HUES64 (cell line): ENCODE data around the gene OSBPL10.
"Not testable (repeated sequence)": the region's sequence is repeated elsewhere in the genome, so short reads cannot be mapped to it uniquely, and the experiment has no call there.

ENCODE experiments used
- H3K27ac ChIP-seq: 2 replicates; pipeline ENCODE4 v1.7.0; 2013; ENCODE audit warnings: low read depth, low read length, inconsistent platforms
- H3K27me3 ChIP-seq: 2 replicates; pipeline ENCODE4 v1.6.1; 2013; ENCODE audit warnings: mild to moderate bottlenecking, low read length; ENCODE audit not compliant: insufficient read depth
- H3K36me3 ChIP-seq: 2 replicates; pipeline ENCODE4 v1.6.1; 2013; ENCODE audit warnings: mild to moderate bottlenecking, low read length; ENCODE audit not compliant: insufficient read depth
- H3K4me1 ChIP-seq: 2 replicates; pipeline ENCODE4 v1.6.1; 2013; ENCODE audit warnings: mild to moderate bottlenecking, low read length, moderate library complexity; ENCODE audit not compliant: insufficient read depth
- H3K4me3 ChIP-seq: 2 replicates; pipeline ENCODE4 v1.5.1; 2013; ENCODE audit warnings: mild to moderate bottlenecking, low read length, moderate library complexity
- H3K9ac ChIP-seq: 2 replicates; pipeline ENCODE4 v1.6.1; 2013; ENCODE audit warnings: mild to moderate bottlenecking, low read depth, low read length
- H3K9me3 ChIP-seq: 2 replicates; pipeline ENCODE4 v1.6.1; 2013; ENCODE audit warnings: low read depth, low read length; ENCODE audit not compliant: insufficient read depth
- WGBS: fragments of 150-250, 120-280 bp; methylation state at CpG from one replicate; pipeline ENCODE4 v1.1.7; 2013; ENCODE audit warnings: missing lambda C conversion rate; 5-methylcytosine and 5-hydroxymethylcytosine counted together

The OSBPL10 gene

GRCh38 chr3:32009101-32009500 lies 28.0 kb upstream of the OSBPL10 start:
- no peak overlapping the region for H3K9ac ChIP-seq
- no peak overlapping the region for H3K4me3 ChIP-seq
- 0 out of 2 replicates have a peak, but pooled peaks cover 5% of the 10 kb centered on the region for H3K9me3 ChIP-seq
- H3K27me3 ChIP-seq = no peaks in the 10 kb centered on the region
- WGBS = 81% methylated on average over 2 of the region's 2 CpGs
- H3K4me1 ChIP-seq = peaks cover 7% of the 10 kb centered on the region; the same call in 1 of the 2 replicates
- H3K27ac ChIP-seq = no peak overlapping the region
- H3K36me3 ChIP-seq = no peaks in the 10 kb centered on the region

- no peak overlapping the region for H3K4me3 ChIP-seq
- no peak overlapping the region for H3K27ac ChIP-seq
- 92% methylated on average over 5 of the region's 5 CpGs for WGBS
- H3K9me3 ChIP-seq = no peaks in the 10 kb centered on the region
- no peaks in the 10 kb centered on the region for H3K27me3 ChIP-seq
- H3K36me3 ChIP-seq = no peaks in the 10 kb centered on the region
- H3K9ac ChIP-seq = no peak overlapping the region
- H3K4me1 ChIP-seq = peaks cover 27% of the 10 kb centered on the region
Measured at GRCh38 chr3:32004113-32004765, 23.2 kb upstream of the OSBPL10 start.

- Histone ChIP-seq H3K9me3 (no peaks in the 10 kb centered on the region), H3K4me3 (no peak overlapping the region), H3K27ac (no peak overlapping the region), H3K4me1 (peaks cover 27% of the 10 kb centered on the region), H3K27me3 (no peaks in the 10 kb centered on the region), H3K36me3 (no peaks in the 10 kb centered on the region), H3K9ac (no peak overlapping the region)
- WGBS = 93% methylated on average over 3 of the region's 3 CpGs
Measured at GRCh38 chr3:32003380-32003779, 22.3 kb upstream of the OSBPL10 start.

- Histone ChIP-seq H3K4me3 (no peak overlapping the region), H3K9me3 (no peaks in the 10 kb centered on the region), H3K4me1 (peaks cover 27% of the 10 kb centered on the region), H3K36me3 (no peaks in the 10 kb centered on the region), H3K9ac (no peak overlapping the region), H3K27me3 (no peaks in the 10 kb centered on the region), H3K27ac (no peak overlapping the region)
- 63% methylated on average over 6 of the region's 6 CpGs for WGBS
Measured at GRCh38 chr3:32002561-32003368, 21.7 kb upstream of the OSBPL10 start.

GRCh38 chr3:32000877-32001276 lies 19.8 kb upstream of the OSBPL10 start:
- Histone ChIP-seq H3K9ac (no peak overlapping the region), H3K4me1 (peaks cover 27% of the 10 kb centered on the region), H3K27ac (no peak overlapping the region), H3K36me3 (no peaks in the 10 kb centered on the region), H3K27me3 (no peaks in the 10 kb centered on the region), H3K9me3 (no peaks in the 10 kb centered on the region), H3K4me3 (no peak overlapping the region)
- WGBS = 98% methylated on average over 3 of the region's 3 CpGs

GRCh38 chr3:31999907-32000439 lies 18.9 kb upstream of the OSBPL10 start:
- Histone ChIP-seq H3K27me3 (no peaks in the 10 kb centered on the region), H3K4me1 (peaks cover 27% of the 10 kb centered on the region), H3K9ac (no peak overlapping the region), H3K9me3 (no peaks in the 10 kb centered on the region), H3K36me3 (no peaks in the 10 kb centered on the region), H3K27ac (no peak overlapping the region), H3K4me3 (no peak overlapping the region)
- 94% methylated on average over 7 of the region's 7 CpGs for WGBS

GRCh38 chr3:31997500-31997899 lies 16.4 kb upstream of the OSBPL10 start:
- Histone ChIP-seq H3K36me3 (no peaks in the 10 kb centered on the region), H3K27ac (no peak overlapping the region), H3K9me3 (no peaks in the 10 kb centered on the region; the same call in 1 of the 2 replicates), H3K4me1 (peaks cover 4% of the 10 kb centered on the region), H3K4me3 (no peak overlapping the region), H3K27me3 (no peaks in the 10 kb centered on the region), H3K9ac (no peak overlapping the region)
- 90% methylated on average over 6 of the region's 6 CpGs for WGBS

GRCh38 chr3:31996195-31996594 lies 15.1 kb upstream of the OSBPL10 start:
- Histone ChIP-seq H3K9ac (no peak overlapping the region), H3K9me3 (peaks cover 3% of the 10 kb centered on the region; the same call in 1 of the 2 replicates), H3K27me3 (no peaks in the 10 kb centered on the region), H3K27ac (no peak overlapping the region), H3K4me3 (no peak overlapping the region), H3K36me3 (no peaks in the 10 kb centered on the region), H3K4me1 (no peaks in the 10 kb centered on the region)
- 100% methylated on average over 1 of the region's 1 CpG for WGBS

- not testable (repeated sequence) for H3K27me3 ChIP-seq, H3K36me3 ChIP-seq, H3K4me1 ChIP-seq, H3K9ac ChIP-seq, H3K4me3 ChIP-seq, H3K27ac ChIP-seq
- 98% methylated on average over 5 of the region's 5 CpGs for WGBS
- peaks cover 10% of the 10 kb centered on the region for H3K9me3 ChIP-seq
Measured at GRCh38 chr3:31995026-31995425, 14.0 kb upstream of the OSBPL10 start.

- no peaks in the 10 kb centered on the region for H3K4me1 ChIP-seq
- WGBS = no CpG with 5 or more reads among the region's 1 CpG
- H3K9ac ChIP-seq = no peak overlapping the region
- no peaks in the 10 kb centered on the region for H3K27me3 ChIP-seq
- H3K36me3 ChIP-seq = 0 out of 2 replicates have a peak, but pooled peaks cover 5% of the 10 kb centered on the region
- no peak overlapping the region for H3K4me3 ChIP-seq
- H3K27ac ChIP-seq = no peak overlapping the region
- H3K9me3 ChIP-seq = peaks cover 19% of the 10 kb centered on the region
Measured at GRCh38 chr3:31993843-31994242, 12.8 kb upstream of the OSBPL10 start.

GRCh38 chr3:31992995-31993394 lies 11.9 kb upstream of the OSBPL10 start:
- H3K9ac ChIP-seq, H3K36me3 ChIP-seq, H3K27me3 ChIP-seq, H3K27ac ChIP-seq, H3K4me3 ChIP-seq, H3K4me1 ChIP-seq: not testable (repeated sequence)
- H3K9me3 ChIP-seq = peaks cover 21% of the 10 kb centered on the region
- WGBS = 98% methylated on average over 3 of the region's 6 CpGs
